ENCODE results near the gene PTPDC1. TPM values are rescaled to one million over a fixed set of nuclear protein-coding genes. Genes with fewer than 3 reads are reported as not detected.

The PTPDC1 gene
- total and polyA plus RNA-seq, 9 of the 15 experiments (the other 6 are each of a cell fraction or from before 2014, with no cell fraction given) = 1.1 to 8.1 (median 5.7) TPM

DNA sequence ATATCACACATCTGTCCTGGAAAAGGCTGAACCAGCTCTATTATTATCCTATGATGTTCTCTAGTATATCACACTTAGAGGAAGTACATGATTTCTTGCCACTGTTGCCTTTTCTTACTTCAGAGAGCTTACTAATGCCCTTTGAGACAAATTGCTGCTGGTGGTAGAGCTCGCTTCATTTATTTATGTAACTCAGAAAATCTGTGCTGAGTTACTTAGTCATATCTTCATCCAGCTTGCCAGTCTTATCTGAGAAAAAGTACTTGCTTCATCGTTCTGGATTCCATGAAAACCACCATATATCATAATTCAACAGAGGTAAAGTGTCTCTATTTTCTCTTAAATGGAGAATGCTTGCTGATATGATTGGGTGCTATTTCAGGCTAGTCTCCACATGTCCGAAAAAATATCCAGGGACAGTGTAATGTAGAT lies 26.6 kb downstream of the PTPDC1 start (continued):
- TF ChIP-seq, protein P1, sequence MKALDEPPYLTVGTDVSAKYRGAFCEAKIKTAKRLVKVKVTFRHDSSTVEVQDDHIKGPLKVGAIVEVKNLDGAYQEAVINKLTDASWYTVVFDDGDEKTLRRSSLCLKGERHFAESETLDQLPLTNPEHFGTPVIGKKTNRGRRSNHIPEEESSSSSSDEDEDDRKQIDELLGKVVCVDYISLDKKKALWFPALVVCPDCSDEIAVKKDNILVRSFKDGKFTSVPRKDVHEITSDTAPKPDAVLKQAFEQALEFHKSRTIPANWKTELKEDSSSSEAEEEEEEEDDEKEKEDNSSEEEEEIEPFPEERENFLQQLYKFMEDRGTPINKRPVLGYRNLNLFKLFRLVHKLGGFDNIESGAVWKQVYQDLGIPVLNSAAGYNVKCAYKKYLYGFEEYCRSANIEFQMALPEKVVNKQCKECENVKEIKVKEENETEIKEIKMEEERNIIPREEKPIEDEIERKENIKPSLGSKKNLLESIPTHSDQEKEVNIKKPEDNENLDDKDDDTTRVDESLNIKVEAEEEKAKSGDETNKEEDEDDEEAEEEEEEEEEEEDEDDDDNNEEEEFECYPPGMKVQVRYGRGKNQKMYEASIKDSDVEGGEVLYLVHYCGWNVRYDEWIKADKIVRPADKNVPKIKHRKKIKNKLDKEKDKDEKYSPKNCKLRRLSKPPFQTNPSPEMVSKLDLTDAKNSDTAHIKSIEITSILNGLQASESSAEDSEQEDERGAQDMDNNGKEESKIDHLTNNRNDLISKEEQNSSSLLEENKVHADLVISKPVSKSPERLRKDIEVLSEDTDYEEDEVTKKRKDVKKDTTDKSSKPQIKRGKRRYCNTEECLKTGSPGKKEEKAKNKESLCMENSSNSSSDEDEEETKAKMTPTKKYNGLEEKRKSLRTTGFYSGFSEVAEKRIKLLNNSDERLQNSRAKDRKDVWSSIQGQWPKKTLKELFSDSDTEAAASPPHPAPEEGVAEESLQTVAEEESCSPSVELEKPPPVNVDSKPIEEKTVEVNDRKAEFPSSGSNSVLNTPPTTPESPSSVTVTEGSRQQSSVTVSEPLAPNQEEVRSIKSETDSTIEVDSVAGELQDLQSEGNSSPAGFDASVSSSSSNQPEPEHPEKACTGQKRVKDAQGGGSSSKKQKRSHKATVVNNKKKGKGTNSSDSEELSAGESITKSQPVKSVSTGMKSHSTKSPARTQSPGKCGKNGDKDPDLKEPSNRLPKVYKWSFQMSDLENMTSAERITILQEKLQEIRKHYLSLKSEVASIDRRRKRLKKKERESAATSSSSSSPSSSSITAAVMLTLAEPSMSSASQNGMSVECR (CRISPR knock-in tag; IDR thresholded peaks at IDR 0.05) = no peak
- TF ChIP-seq PHTF2 (CRISPR knock-in tag; IDR thresholded peaks at IDR 0.05) (no peak), BRD9 (IDR thresholded peaks at IDR 0.05; ENCODE audit: low read depth, partially characterized antibody) (no peak), OTX1 (CRISPR knock-in tag; IDR thresholded peaks at IDR 0.05) (no peak), MEF2A (IDR thresholded peaks at IDR 0.05; ENCODE audit: control insufficient read depth, low read depth, low read length) (peak; percentile 88; the same call in 1 of the 2 replicates), YY1 (IDR thresholded peaks at IDR 0.05; ENCODE audit: borderline replicate concordance in 1 of 3, control insufficient read depth in 1 of 3, extremely low read depth in 1 of 3, insufficient read depth in 3 of 3, insufficient read length in 1 of 3, insufficient replicate concordance in 2 of 3, low read depth in 1 of 3, low read length in 2 of 3) (no peak), MTA3 (IDR thresholded peaks at IDR 0.05; ENCODE audit: borderline replicate concordance) (no peak), ZNF316 (IDR thresholded peaks at IDR 0.05) (peak; percentile 14; the same call in 1 of the 2 replicates), GABPA (tag; conservative IDR thresholded peaks at IDR 0.05; ENCODE audit: low read depth) (0 out of 2 replicates have a peak, but pooled peaks have one; percentile 24), SMARCE1 (IDR thresholded peaks at IDR 0.05) (peak; percentile 76), SMARCA4 (IDR thresholded peaks at IDR 0.05) (peak; percentile 93), LARP7 (IDR thresholded peaks at IDR 0.05) (no peak), FIP1L1 (IDR thresholded peaks at IDR 0.05; ENCODE audit: low read depth, low read length, poor library complexity, severe bottlenecking) (no peak), ZNF57 (CRISPR knock-in tag; IDR thresholded peaks at IDR 0.05) (no peak), POLR2G (IDR thresholded peaks at IDR 0.05; ENCODE audit: low read depth, low read length) (no peak)
- TF ChIP-seq, protein P2, sequence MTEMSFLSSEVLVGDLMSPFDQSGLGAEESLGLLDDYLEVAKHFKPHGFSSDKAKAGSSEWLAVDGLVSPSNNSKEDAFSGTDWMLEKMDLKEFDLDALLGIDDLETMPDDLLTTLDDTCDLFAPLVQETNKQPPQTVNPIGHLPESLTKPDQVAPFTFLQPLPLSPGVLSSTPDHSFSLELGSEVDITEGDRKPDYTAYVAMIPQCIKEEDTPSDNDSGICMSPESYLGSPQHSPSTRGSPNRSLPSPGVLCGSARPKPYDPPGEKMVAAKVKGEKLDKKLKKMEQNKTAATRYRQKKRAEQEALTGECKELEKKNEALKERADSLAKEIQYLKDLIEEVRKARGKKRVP (CRISPR knock-in tag; IDR thresholded peaks at IDR 0.05) = no peak
- TF ChIP-seq, protein P3, sequence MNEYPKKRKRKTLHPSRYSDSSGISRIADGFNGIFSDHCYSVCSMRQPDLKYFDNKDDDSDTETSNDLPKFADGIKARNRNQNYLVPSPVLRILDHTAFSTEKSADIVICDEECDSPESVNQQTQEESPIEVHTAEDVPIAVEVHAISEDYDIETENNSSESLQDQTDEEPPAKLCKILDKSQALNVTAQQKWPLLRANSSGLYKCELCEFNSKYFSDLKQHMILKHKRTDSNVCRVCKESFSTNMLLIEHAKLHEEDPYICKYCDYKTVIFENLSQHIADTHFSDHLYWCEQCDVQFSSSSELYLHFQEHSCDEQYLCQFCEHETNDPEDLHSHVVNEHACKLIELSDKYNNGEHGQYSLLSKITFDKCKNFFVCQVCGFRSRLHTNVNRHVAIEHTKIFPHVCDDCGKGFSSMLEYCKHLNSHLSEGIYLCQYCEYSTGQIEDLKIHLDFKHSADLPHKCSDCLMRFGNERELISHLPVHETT (CRISPR knock-in tag; conservative IDR thresholded peaks at IDR 0.05 in 1 of 2, IDR thresholded peaks at IDR 0.05 in 1 of 2) = no peak
- TF ChIP-seq, protein P4, sequence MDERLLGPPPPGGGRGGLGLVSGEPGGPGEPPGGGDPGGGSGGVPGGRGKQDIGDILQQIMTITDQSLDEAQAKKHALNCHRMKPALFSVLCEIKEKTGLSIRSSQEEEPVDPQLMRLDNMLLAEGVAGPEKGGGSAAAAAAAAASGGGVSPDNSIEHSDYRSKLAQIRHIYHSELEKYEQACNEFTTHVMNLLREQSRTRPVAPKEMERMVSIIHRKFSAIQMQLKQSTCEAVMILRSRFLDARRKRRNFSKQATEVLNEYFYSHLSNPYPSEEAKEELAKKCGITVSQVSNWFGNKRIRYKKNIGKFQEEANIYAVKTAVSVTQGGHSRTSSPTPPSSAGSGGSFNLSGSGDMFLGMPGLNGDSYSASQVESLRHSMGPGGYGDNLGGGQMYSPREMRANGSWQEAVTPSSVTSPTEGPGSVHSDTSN (CRISPR knock-in tag; IDR thresholded peaks at IDR 0.05; ENCODE audit: low read depth) = no peak
- TF ChIP-seq, protein P4 (tag; conservative IDR thresholded peaks at IDR 0.05; ENCODE audit: low read depth) = peak; percentile 84

Measured in K562 (cell line).